IMR-90 (cell line): ENCODE results near the gene FFAR1. TPM values are rescaled to one million over a fixed set of nuclear protein-coding genes. Genes with fewer than 3 reads are reported as not detected.

Experiments
- ATAC-seq: fragments of 200-7000 bp; cut with Tn5 transposase; 2 replicates; pipeline ENCODE4 v1.9.1; 2020; ENCODE audit warnings: low read depth, mild to moderate bottlenecking, moderate library complexity
- BruUV-seq: library from RNA; stranded (reverse); fragments of 400-500 nt; replicated peaks from 2 replicates; lab custom pipeline; 2021; lab: Mats Ljungman, UMichigan
- CTCF ChIA-PET: fragments of 300-600 bp; formaldehyde crosslinking; extraction: SDS; loops from one replicate; lab custom pipeline; 2021; ENCODE audit warnings: antibody characterized with exemption; lab: Yijun Ruan, JAX
- POLR2A ChIA-PET: fragments of 300-600 bp; sonication (Branson Sonifier 250); formaldehyde crosslinking; loops from one replicate; lab custom pipeline; 2022; ENCODE audit warnings: antibody characterized with exemption; ENCODE audit not compliant: unreplicated experiment; lab: Charles Lee
- DNase-seq: peaks from one replicate; pipeline ENCODE4 v3.0.0; 2013
- H2AFZ ChIP-seq: replicated peaks from 2 replicates; pipeline ENCODE3; 2013; ENCODE audit warnings: low read length, mild to moderate bottlenecking; ENCODE audit not compliant: poor library complexity
- H2AK5ac ChIP-seq: 2 replicates; pipeline ENCODE4 v1.6.1; 2013; ENCODE audit warnings: low read depth, low read length, inconsistent platforms
- H2AK9ac ChIP-seq: replicated peaks from 2 replicates; pipeline ENCODE3; 2013; ENCODE audit warnings: mild to moderate bottlenecking, low read depth, low read length, moderate library complexity; ENCODE audit not compliant: poor library complexity
- H2BK120ac ChIP-seq: 2 replicates; pipeline ENCODE4 v1.6.1; 2013; ENCODE audit warnings: low read depth, low read length, inconsistent platforms
- H2BK15ac ChIP-seq: 3 replicates; pipeline ENCODE4 v1.6.1; 2013; ENCODE audit warnings: low read depth, low read length, inconsistent platforms
- H2BK20ac ChIP-seq: 2 replicates; pipeline ENCODE4 v1.6.1; 2013; ENCODE audit warnings: low read depth, mild to moderate bottlenecking, inconsistent platforms, low read length, moderate library complexity
- H2BK5ac ChIP-seq: 2 replicates; pipeline ENCODE4 v1.6.1; 2013; ENCODE audit warnings: mild to moderate bottlenecking, low read depth, low read length, inconsistent platforms; ENCODE audit not compliant: poor library complexity, severe bottlenecking
- H3K14ac ChIP-seq: replicated peaks from 2 replicates; pipeline ENCODE4 v1.6.1; 2013; ENCODE audit warnings: low read depth, low read length, inconsistent platforms
- H3K18ac ChIP-seq: 2 replicates; pipeline ENCODE4 v1.6.1; 2013; ENCODE audit warnings: low read depth, low read length, control low read depth
- H3K23ac ChIP-seq: 2 replicates; pipeline ENCODE4 v1.6.1; 2013; ENCODE audit warnings: low read depth, low read length, inconsistent platforms
- H3K27ac ChIP-seq: 2 replicates; pipeline ENCODE4 v1.5.1; 2013; ENCODE audit warnings: mild to moderate bottlenecking, control low read depth, low read length; ENCODE audit not compliant: insufficient read depth
- H3K27me3 ChIP-seq: 2 replicates; pipeline ENCODE4 v1.6.1; 2013; ENCODE audit warnings: low read length; ENCODE audit not compliant: control insufficient read depth, insufficient read depth
- H3K36me3 ChIP-seq: 2 replicates; pipeline ENCODE4 v1.6.1; 2013; ENCODE audit warnings: low read length, mixed read lengths; ENCODE audit not compliant: control insufficient read depth, insufficient read depth
- H3K4ac ChIP-seq: 2 replicates; pipeline ENCODE4 v1.6.1; 2013; ENCODE audit warnings: low read depth, low read length, inconsistent platforms
- H3K4me1 ChIP-seq: 2 replicates; pipeline ENCODE4 v1.6.1; 2013; ENCODE audit warnings: low read length, mixed read lengths; ENCODE audit not compliant: control insufficient read depth, insufficient read depth
- H3K4me2 ChIP-seq: 2 replicates; pipeline ENCODE4 v1.6.1; 2013; ENCODE audit warnings: low read depth, mild to moderate bottlenecking, control low read depth, low read length, moderate library complexity
- H3K4me3 ChIP-seq: 2 replicates; pipeline ENCODE4 v1.5.1; 2013; ENCODE audit warnings: low read depth, mild to moderate bottlenecking, control low read depth, low read length, moderate library complexity; ENCODE audit not compliant: insufficient read depth
- H3K56ac ChIP-seq: 2 replicates; pipeline ENCODE4 v1.6.1; 2013; ENCODE audit warnings: low read length, inconsistent platforms; ENCODE audit not compliant: insufficient read depth; ENCODE audit errors: extremely low read depth
- H3K79me1 ChIP-seq, 2 experiments: 2 replicates each; pipeline ENCODE4 v1.6.1; 2013; ENCODE audit warnings: low read length in 2 of 2, inconsistent platforms in 1 of 2, low read depth in 1 of 2
- H3K9ac ChIP-seq: 2 replicates; pipeline ENCODE4 v1.6.1; 2013; ENCODE audit warnings: low read depth, low read length, control low read depth
- H3K9me1 ChIP-seq: 2 replicates; pipeline ENCODE4 v1.6.1; 2013; ENCODE audit warnings: low read length, inconsistent platforms; ENCODE audit not compliant: insufficient read depth
- H3K9me3 ChIP-seq: 2 replicates; pipeline ENCODE4 v1.6.1; 2013; ENCODE audit warnings: low read length; ENCODE audit not compliant: control insufficient read depth, insufficient read depth
- H4K20me1 ChIP-seq: 2 replicates; pipeline ENCODE4 v1.6.1; 2013; ENCODE audit warnings: low read length, inconsistent platforms; ENCODE audit not compliant: insufficient read depth
- H4K5ac ChIP-seq: 2 replicates; pipeline ENCODE4 v1.6.1; 2013; ENCODE audit warnings: mild to moderate bottlenecking, low read depth, low read length, control low read depth
- H4K8ac ChIP-seq, 2 experiments: 2 replicates each; pipeline ENCODE4 v1.6.1; 2013; ENCODE audit warnings: low read depth in 2 of 2, low read length in 2 of 2, control low read depth in 1 of 2, inconsistent platforms in 1 of 2
- H4K91ac ChIP-seq: 2 replicates; pipeline ENCODE4 v1.6.1; 2013; ENCODE audit warnings: low read depth, low read length, inconsistent platforms; ENCODE audit not compliant: insufficient read depth
- BHLHE40 ChIP-seq: fragments of 150-350 bp; IDR thresholded peaks from 2 replicates; pipeline ENCODE4 v1.6.1; 2016; ENCODE audit warnings: mild to moderate bottlenecking, low read depth, low read length
- CHD1 ChIP-seq: IDR thresholded peaks from 2 replicates; pipeline ENCODE4 v1.6.1; 2012; ENCODE audit warnings: low read depth, low read length, improper control_type of control experiment
- MAZ ChIP-seq: IDR thresholded peaks from 2 replicates; pipeline ENCODE4 v1.6.1; 2012; ENCODE audit warnings: low read depth, mild to moderate bottlenecking, low read length, improper control_type of control experiment, moderate library complexity, borderline replicate concordance
- MXI1 ChIP-seq: IDR thresholded peaks from 2 replicates; pipeline ENCODE4 v1.6.1; 2012; ENCODE audit warnings: low read depth, mild to moderate bottlenecking, low read length, moderate library complexity, borderline replicate concordance
- RAD21 ChIP-seq: IDR thresholded peaks from 2 replicates; pipeline ENCODE4 v1.6.1; 2012; ENCODE audit warnings: low read length, improper control_type of control experiment
- WGBS, 2 experiments: methylation state at CpG; one replicate each; pipeline versions ENCODE4 v1.1.5 to v1.1.7; 2013; ENCODE audit warnings: missing lambda C conversion rate in 2 of 2; ENCODE audit not compliant: insufficient read length in 1 of 2; ENCODE audit errors: extremely low coverage in 2 of 2; 5-methylcytosine and 5-hydroxymethylcytosine counted together
- dilution Hi-C: fragments of 300-500 bp; cut with HindIII; formaldehyde crosslinking; loops from one replicate; pipeline ENCODE4 v1.14.3; 2018; ENCODE audit warnings: low sequenced_read_pairs; ENCODE audit not compliant: unreplicated experiment
- in situ Hi-C: fragments of 300-500 bp; cut with MboI; formaldehyde crosslinking; loops from 3 replicates; pipeline ENCODE4 v1.14.3; 2019; ENCODE audit warnings: low sequenced_read_pairs, inconsistent platforms, mixed read lengths
- intact Hi-C: fragments of 100-400 bp; cut with micrococcal nuclease; formaldehyde crosslinking; loops from 2 replicates; pipeline ENCODE4 v1.10.0; 2022
- polyA plus RNA-seq, 3 experiments: library from polyadenylated mRNA; depleted of rRNA; stranded (reverse); fragments of >200 nt; gene quantifications; 2 replicates each; pipeline ENCODE4 v1.2.3, GENCODE V29; 2012; ENCODE audit warnings: low replicate concordance in 1 of 3
- total RNA-seq: library from RNA; depleted of rRNA; stranded (reverse); fragments of >200 nt; gene quantifications from 2 replicates; pipeline ENCODE4 v1.2.3, GENCODE V29; 2012
- TF ChIP-seq, protein P1 (sequence below): fragments of 150-350 bp; IDR thresholded peaks from 2 replicates; pipeline ENCODE4 v1.6.1; 2017; ENCODE audit warnings: mild to moderate bottlenecking, antibody characterized with exemption, low read length, low read depth

FFAR1 gene
- total and polyA plus RNA-seq, 2 of the 4 experiments (the other 2 are of a cell fraction), result not detected

- intact Hi-C loops, result no loop called here
- no peak for ATAC-seq
- POLR2A ChIA-PET, result no interaction called here
These were observed 44.3 kb upstream of the FFAR1 start for GRCh38 chr19:35303357-35303915.

More at GRCh38 chr19:35303357-35303915, 44.3 kb upstream of the FFAR1 start:
- no peak overlapping the region for H2AFZ ChIP-seq
- H3K79me1 ChIP-seq, result no peaks in the 10 kb centered on the region
- no peak overlapping the region for H3K14ac ChIP-seq
- dilution Hi-C loops (no loop called here), in situ Hi-C loops (no loop called here)
- DNase-seq, result no peak
- 70% methylated on average over 4 of the region's 6 CpGs; no CpG with 5 or more reads in 1 of the 2 experiments for WGBS, 2 experiments
- H3K36me3 ChIP-seq, result no peaks in the 10 kb centered on the region
- TF ChIP-seq MAZ, result no peak
- no peak for TF ChIP-seq RAD21
- TF ChIP-seq, protein P1, sequence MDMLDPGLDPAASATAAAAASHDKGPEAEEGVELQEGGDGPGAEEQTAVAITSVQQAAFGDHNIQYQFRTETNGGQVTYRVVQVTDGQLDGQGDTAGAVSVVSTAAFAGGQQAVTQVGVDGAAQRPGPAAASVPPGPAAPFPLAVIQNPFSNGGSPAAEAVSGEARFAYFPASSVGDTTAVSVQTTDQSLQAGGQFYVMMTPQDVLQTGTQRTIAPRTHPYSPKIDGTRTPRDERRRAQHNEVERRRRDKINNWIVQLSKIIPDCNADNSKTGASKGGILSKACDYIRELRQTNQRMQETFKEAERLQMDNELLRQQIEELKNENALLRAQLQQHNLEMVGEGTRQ, result no peak
- TF ChIP-seq CHD1, result no peak
- no peak for TF ChIP-seq MXI1
- no peak for TF ChIP-seq BHLHE40
- no peak overlapping the region for H2BK120ac ChIP-seq
- H3K9ac ChIP-seq, result no peak overlapping the region
- H3K27ac ChIP-seq, result no peak overlapping the region
- peaks cover 3% of the 10 kb centered on the region; the same call in 1 of the 2 replicates for H3K9me1 ChIP-seq
- no peak overlapping the region for H4K5ac ChIP-seq
- no peak overlapping the region for H4K91ac ChIP-seq
- H3K23ac ChIP-seq, result no peak overlapping the region
- no TSS peak for BruUV-seq
- H2AK5ac ChIP-seq, result no peak overlapping the region
- no peak overlapping the region for H4K8ac ChIP-seq
- peaks cover 4% of the 10 kb centered on the region for H3K27me3 ChIP-seq
- H3K4ac ChIP-seq, result no peak overlapping the region
- H2AK9ac ChIP-seq, result no peak overlapping the region
- CTCF ChIA-PET, result no interaction called here
- H2BK20ac ChIP-seq, result no peak overlapping the region
- H3K4me1 ChIP-seq, result no peaks in the 10 kb centered on the region
- H3K9me3 ChIP-seq, result no peaks in the 10 kb centered on the region
- H3K4me2 ChIP-seq, result no peak overlapping the region
- no peak overlapping the region for H3K56ac ChIP-seq
- H2BK15ac ChIP-seq, result no peak overlapping the region
- H3K18ac ChIP-seq, result no peak overlapping the region
- no peak overlapping the region for H3K4me3 ChIP-seq
- no peak overlapping the region for H2BK5ac ChIP-seq
- no peaks in the 10 kb centered on the region for H4K20me1 ChIP-seq
